Cardiac fibroblast (primary cell): Measurements from ENCODE around the gene TCP10L.

Experiments used
- DNase-seq, 2 donors: peaks; one replicate each; pipeline versions ENCODE4 v3.0.0 to v3.0.0-alpha.2; 2010; ENCODE audit warnings: low read depth in 2 of 2
- H3K4me3 ChIP-seq, 2 donors: replicated peaks in 1 of 2; 1 replicate in 1 of 2; 2 replicates in 1 of 2; pipeline ENCODE4 v1.5.1; 2011; ENCODE audit warnings: low read depth in 2 of 2, low read length in 2 of 2, mild to moderate bottlenecking in 2 of 2, moderate library complexity in 1 of 2
- TF ChIP-seq, protein P1 (sequence below): IDR thresholded peaks from one replicate; pipeline ENCODE4 v1.5.1; 2011; ENCODE audit warnings: low read depth, mild to moderate bottlenecking, low read length, inconsistent platforms

Gene TCP10L

DNA sequence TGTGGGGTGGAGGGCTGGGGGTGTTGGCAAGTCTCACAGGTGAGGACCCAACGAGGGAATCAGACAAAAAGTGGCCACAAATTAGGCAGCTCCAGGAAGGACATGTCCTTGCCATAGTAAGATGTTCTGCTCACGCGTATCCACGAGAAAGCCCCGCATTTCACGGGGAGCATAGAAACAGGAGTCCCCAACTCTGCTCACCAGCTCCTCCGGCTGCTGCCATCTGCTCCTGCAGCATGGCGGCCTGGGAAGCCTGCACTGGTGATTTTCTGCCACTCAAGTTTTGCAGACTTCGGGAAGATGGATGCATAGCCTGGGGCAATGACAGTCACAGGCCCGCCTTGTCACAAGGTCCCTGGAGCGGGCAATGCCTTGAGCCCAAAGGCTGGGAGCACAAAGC lies 9.3 kb downstream of the TCP10L start:
- no peak overlapping the region for H3K4me3 ChIP-seq
- TF ChIP-seq, protein P1, sequence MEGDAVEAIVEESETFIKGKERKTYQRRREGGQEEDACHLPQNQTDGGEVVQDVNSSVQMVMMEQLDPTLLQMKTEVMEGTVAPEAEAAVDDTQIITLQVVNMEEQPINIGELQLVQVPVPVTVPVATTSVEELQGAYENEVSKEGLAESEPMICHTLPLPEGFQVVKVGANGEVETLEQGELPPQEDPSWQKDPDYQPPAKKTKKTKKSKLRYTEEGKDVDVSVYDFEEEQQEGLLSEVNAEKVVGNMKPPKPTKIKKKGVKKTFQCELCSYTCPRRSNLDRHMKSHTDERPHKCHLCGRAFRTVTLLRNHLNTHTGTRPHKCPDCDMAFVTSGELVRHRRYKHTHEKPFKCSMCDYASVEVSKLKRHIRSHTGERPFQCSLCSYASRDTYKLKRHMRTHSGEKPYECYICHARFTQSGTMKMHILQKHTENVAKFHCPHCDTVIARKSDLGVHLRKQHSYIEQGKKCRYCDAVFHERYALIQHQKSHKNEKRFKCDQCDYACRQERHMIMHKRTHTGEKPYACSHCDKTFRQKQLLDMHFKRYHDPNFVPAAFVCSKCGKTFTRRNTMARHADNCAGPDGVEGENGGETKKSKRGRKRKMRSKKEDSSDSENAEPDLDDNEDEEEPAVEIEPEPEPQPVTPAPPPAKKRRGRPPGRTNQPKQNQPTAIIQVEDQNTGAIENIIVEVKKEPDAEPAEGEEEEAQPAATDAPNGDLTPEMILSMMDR, result no peak

DNA sequence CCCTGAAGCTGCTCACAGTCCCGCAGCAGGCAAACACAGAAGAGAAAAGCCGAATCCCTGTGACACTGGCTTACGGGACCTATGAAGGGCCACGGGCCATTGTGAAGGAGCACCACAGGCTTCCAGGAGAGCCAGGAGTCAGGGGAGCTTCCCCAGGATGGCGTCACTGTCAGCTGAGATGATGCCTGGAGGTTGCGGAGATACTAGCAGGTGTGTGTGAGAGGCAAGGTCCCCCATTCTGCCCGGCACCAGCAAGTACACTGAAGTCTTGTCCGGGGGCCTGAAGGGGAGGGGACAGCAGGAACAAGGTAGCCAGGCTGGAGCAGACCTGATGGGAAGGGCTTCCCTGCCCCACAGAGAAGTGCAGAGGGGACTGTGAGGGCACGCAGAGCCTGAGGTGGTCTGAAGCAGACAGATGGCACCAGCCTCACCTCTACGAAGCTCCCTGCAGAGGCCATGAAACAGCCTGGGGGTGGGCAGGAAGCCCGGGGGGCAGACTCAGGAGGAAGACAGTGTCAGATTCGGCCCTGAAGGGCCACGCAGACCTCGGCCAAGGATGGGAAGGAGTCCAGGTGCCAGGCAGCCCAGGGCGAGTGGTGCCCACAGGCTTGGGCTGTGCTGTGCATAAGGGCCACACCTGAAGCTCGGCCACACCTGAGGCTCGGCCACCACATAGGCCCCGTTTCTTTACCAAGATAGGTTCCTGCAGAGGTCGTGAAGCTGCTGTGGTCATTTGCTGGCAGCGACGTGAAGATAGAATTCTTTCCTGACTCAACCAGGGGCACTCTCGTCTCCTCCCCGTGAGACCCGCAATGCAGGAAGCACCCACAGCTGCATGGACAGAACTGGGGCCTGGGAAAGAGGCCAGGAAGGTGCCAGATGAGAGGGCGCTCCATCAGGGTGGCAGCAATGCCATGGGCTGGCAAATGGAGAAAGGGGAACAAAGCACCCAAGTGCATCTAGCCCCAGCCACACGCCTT lies 10.1 kb downstream of the TCP10L start:
- no peak for DNase-seq
- H3K4me3 ChIP-seq, result no peak overlapping the region
- TF ChIP-seq, protein P1, result no peak

More for the DNA sequence above, 9.3 kb downstream of the TCP10L start:
- DNase-seq, result no peak

DNA sequence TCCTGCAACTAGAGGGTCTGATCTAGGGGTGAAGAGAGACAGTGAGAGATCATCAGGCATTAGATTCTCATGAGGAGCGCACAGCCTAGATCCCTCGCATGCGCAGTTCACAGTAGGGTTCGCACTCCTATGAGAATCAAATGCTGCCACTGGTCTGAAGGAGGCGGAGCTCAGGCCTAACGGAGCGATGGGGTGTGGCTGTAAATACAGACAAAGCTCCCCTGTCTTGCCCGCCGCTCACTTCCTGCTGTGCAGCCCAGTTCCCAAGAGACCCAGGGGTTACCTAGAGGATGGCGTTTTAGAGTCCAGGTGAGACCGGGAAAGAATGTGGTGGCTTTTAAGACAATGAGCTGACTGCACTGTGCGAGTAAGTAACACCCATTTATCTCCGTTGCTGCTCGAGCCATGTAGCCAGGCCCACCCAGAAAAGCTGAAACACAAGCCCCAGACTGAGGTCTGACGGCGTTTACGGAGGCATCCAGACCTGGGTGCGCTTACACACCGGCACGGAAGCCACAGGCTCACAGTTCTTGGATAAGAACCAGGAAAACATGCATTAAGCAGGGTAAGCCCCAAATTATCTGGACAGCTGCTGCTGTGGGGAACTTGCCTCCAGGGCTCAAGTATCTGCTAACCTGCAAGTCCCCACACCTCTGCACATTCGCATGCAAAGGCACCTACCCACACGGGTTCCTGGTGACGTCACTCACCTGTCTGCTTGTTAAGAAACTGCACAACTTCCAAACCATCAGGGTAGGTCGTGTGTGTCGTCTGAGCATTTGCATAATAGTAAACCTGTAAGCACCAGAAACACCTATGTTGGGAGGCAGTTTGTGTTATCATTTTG lies 12.5 kb downstream of the TCP10L start:
- no peak for DNase-seq
- no peak overlapping the region for H3K4me3 ChIP-seq

DNA sequence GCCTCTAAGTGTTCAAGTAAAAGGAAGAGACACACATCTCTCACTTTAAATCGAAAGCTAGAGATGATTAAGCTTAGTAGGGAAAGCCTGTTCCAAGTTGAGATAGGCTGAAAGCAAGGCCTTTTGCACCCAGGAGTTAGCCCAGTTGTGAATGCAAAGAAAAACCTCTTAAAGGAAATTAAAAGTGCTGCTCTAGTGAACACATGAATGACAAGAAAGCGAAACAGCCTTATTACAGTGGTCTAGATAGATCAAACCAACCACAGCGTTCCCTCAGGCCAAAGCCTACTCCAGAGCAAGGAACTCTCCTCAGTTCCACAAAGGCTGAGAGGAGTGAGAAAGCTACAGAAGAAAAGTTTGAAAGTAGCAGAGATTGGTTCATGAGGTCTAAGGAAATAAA lies 14.9 kb downstream of the TCP10L start:
- TF ChIP-seq, protein P1, result no peak
- no peak for DNase-seq
- no peak overlapping the region for H3K4me3 ChIP-seq

More for the DNA sequence above, 12.5 kb downstream of the TCP10L start:
- TF ChIP-seq, protein P1, result no peak

DNA sequence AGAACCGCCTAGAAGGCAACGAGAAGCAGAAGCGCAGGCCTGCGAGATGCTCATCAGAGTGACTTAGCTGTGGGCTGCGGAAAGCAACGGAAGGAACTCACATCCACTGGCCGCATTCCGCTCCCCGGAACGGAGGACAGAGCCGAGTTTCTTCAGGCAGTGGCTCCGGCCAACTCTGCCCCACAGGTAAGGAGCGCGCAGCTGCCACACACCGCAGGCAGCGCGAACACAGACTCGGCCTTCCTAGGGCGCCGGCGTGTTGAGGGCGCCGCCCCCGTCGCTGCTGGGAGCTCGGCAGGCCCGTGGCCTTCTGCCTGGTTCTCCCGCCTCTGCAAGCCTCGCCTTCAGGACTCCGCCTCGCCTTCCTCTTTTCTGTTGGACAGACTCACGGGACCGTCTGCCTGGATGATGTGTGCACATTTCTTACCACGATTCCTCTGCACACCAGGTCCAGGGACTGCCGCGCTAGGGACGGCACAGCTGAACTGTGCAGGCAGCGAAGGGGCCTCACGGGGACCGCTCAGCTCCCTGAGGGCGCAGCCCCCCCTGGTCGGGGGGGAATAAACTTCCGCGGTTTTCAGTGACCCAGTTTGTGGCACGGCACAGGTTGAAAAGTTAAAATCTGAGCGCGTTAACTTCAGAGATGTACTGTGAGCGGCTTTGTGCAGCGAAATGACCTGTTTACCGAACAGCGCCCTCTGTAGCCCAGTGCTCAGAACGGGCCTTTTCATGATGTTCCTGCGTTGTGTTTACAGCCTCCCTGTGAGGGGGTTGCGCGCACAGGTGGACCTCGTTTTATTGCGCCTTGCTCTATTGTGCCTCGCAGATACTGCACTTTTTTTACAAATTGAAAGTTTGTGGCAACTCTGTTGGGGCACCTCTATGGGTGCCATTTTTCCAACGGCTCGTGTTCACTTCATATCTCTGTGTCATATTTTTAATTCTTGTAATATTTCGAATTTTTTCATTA lies 15.8 kb downstream of the TCP10L start:
- TF ChIP-seq, protein P1, result peak; percentile 89
- peak overlapping the region; percentile 61 to 62 for H3K4me3 ChIP-seq
- DNase-seq, result peak; percentile 87

DNA sequence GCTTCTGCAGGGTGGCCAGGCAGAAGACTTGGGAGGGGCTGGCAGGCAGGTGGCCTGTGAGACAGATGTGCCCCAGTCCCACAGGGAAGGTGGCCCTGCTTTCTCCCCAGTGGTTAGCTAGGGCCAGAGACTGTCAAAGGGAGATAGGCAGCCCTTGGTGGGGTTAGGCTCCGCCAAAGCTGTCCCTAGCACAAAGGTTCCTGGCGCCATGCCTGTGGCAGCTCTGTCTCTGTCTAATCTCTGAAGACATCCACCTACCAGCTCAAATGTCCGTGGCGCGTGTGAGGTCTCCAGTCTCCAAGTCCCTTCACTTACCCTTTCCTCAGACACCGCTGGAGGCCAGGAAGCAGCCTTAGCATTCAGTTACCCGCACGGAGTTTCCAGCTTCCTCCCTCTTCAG lies 17.7 kb downstream of the TCP10L start:
- no peak for DNase-seq
- H3K4me3 ChIP-seq, result no peak overlapping the region
- TF ChIP-seq, protein P1, result no peak
